H7 (cell line): ENCODE data around the gene SNX1. TPM values are rescaled to one million over a fixed set of nuclear protein-coding genes. Genes with fewer than 3 reads are reported as not detected.
A peak's percentile ranks its signal among the peaks of the same experiment; 100 is the strongest.
"Not testable (repeated sequence)": the region's sequence is repeated elsewhere in the genome, so short reads cannot be mapped to it uniquely, and the experiment has no call there.

Experiments used
- DNase-seq: peaks from one replicate; pipeline ENCODE4 v3.0.0; 2012
- H3K27me3 ChIP-seq: 2 replicates; pipeline ENCODE4 v1.6.0; 2011; ENCODE audit warnings: mild to moderate bottlenecking, low read length; ENCODE audit not compliant: control insufficient read depth, insufficient read depth
- H3K36me3 ChIP-seq: replicated peaks from 2 replicates; pipeline ENCODE4 v1.5.1; 2011; ENCODE audit warnings: low read length; ENCODE audit not compliant: control insufficient read depth, insufficient read depth
- H3K4me3 ChIP-seq: 2 replicates; pipeline ENCODE4 v1.5.1; 2011; ENCODE audit warnings: low read depth, mild to moderate bottlenecking, control low read depth, low read length, moderate library complexity; ENCODE audit not compliant: insufficient read depth
- total RNA-seq: library from RNA; depleted of rRNA; stranded (reverse); fragments of >200 nt; shearing (Covaris generic); gene quantifications from 2 replicates; pipeline ENCODE4 v1.2.3, GENCODE V29; 2014

Gene SNX1
- total RNA-seq, 1 experiment from 2014 or later, result 19.1 TPM

GRCh38 chr15:64095431-64095794, 369 bp upstream of the SNX1 start:
- H3K27me3 ChIP-seq, result no peaks in the 10 kb centered on the region
- H3K36me3 ChIP-seq, result no peaks in the 10 kb centered on the region; the same call in 1 of the 2 replicates
- DNase-seq, result no peak
- peak overlapping the region; percentile 83 for H3K4me3 ChIP-seq

GRCh38 chr15:64096668-64097384, 1.0 kb downstream of the SNX1 start:
- Histone ChIP-seq H3K4me3 (peak overlapping the region; percentile 83), H3K27me3 (no peaks in the 10 kb centered on the region), H3K36me3 (no peaks in the 10 kb centered on the region)
- DNase-seq, result peak; percentile 38

- Histone ChIP-seq H3K27me3 (no peaks in the 10 kb centered on the region), H3K4me3 (no peak overlapping the region), H3K36me3 (no peaks in the 10 kb centered on the region)
- DNase-seq, result no peak
Measured at GRCh38 chr15:64099379-64099778, 3.6 kb downstream of the SNX1 start.

- H3K27me3 ChIP-seq, result no peaks in the 10 kb centered on the region
- DNase-seq, result no peak
- no peaks in the 10 kb centered on the region for H3K36me3 ChIP-seq
- no peak overlapping the region for H3K4me3 ChIP-seq
Measured at GRCh38 chr15:64100958-64101357, 5.2 kb downstream of the SNX1 start.

DNA sequence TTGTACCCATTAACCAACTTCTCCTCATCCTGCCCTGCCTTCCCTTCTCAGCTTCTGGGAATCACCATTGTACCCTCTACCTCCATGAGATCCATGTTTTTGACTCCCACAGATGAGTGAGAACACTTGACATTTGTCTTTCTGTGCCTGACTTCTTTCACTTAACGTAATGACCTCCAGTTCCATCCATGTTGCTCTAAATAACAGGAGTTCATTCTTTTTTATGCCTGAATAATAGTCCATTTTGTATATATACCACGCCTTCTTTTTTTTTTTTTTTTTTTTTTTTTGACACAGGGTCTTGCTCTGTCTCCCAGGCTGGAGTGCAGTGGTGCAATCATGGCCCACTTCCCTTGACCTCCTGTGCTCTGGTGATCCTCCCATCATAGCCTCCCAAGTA, 6.7 kb downstream of the SNX1 start:
- no peaks in the 10 kb centered on the region for H3K27me3 ChIP-seq
- no peak overlapping the region for H3K4me3 ChIP-seq
- no peak for DNase-seq
- no peaks in the 10 kb centered on the region for H3K36me3 ChIP-seq

GRCh38 chr15:64105113-64105704, 9.4 kb downstream of the SNX1 start:
- DNase-seq, result no peak
- no peak overlapping the region for H3K4me3 ChIP-seq
- H3K27me3 ChIP-seq, result no peaks in the 10 kb centered on the region

DNA sequence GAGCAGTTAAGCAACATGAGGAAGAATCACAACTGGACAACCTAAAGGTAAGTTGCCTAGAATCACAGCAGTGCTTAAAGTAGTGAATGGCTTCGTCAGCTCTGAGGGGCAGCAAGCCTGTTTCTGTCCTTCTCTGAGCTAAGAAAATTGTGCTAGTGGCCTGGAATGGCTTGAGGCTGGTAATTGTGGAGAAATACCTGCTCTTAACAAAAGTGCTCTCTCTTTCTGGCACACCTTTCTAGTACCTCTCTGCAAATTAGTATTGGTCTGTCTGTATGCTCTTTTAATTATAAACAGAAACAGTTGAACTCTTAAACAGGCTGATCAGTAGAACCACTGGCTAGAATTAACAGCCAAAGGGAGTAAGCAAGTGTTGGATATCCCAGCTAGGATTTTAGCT, 11.6 kb downstream of the SNX1 start:
- no peak for DNase-seq
- no peaks in the 10 kb centered on the region for H3K36me3 ChIP-seq

More at GRCh38 chr15:64105113-64105704, 9.4 kb downstream of the SNX1 start:
- no peaks in the 10 kb centered on the region for H3K36me3 ChIP-seq

DNA sequence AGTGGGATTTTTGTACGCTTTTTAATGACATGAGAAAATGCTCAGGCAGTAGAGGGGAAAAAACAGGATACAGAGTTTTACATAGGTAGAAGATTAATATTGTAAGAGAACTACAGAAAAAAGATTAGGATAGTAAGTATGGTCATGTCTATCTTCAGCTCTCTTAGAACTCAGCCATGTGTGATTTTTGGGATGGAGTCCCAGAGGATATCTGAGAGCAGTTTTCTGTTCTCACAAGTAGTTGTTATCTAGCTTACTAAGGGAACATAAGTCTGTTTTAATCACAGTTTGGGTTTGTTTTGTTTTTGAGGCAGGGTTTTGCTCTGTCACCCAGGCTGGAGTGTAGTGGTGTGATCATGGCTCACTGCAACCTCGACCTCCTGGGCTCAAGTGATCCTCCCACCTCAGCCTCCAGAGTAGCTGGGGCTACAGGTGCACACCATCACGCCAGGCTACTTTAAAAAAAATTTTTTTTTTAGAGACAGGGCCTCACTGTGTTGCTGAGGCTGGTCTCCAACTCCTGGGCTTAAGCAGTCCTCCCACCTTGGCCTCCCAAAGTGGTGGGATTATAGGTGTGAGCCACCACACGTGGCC, 14.4 kb downstream of the SNX1 start:
- H3K4me3 ChIP-seq, DNase-seq, H3K36me3 ChIP-seq, H3K27me3 ChIP-seq: not testable (repeated sequence)

More for the DNA sequence above, 11.6 kb downstream of the SNX1 start:
- Histone ChIP-seq H3K27me3 (no peaks in the 10 kb centered on the region), H3K4me3 (no peak overlapping the region)

GRCh38 chr15:64110950-64111678, 15.3 kb downstream of the SNX1 start:
- no peaks in the 10 kb centered on the region for H3K36me3 ChIP-seq
- no peak overlapping the region for H3K4me3 ChIP-seq
- no peaks in the 10 kb centered on the region for H3K27me3 ChIP-seq
- DNase-seq, result no peak

GRCh38 chr15:64111679-64112050, 15.9 kb downstream of the SNX1 start:
- no peaks in the 10 kb centered on the region for H3K36me3 ChIP-seq
- no peak for DNase-seq
- no peak overlapping the region for H3K4me3 ChIP-seq
- H3K27me3 ChIP-seq, result no peaks in the 10 kb centered on the region

GRCh38 chr15:64112073-64112772, 16.4 kb downstream of the SNX1 start:
- Histone ChIP-seq H3K4me3 (no peak overlapping the region), H3K36me3 (no peaks in the 10 kb centered on the region), H3K27me3 (no peaks in the 10 kb centered on the region)
- no peak for DNase-seq

GRCh38 chr15:64112904-64113303, 17.1 kb downstream of the SNX1 start:
- Histone ChIP-seq H3K27me3 (no peaks in the 10 kb centered on the region), H3K36me3 (no peaks in the 10 kb centered on the region), H3K4me3 (no peak overlapping the region)
- no peak for DNase-seq

- H3K27me3 ChIP-seq, result no peaks in the 10 kb centered on the region
- no peak for DNase-seq
- no peak overlapping the region for H3K4me3 ChIP-seq
- peaks cover 2% of the 10 kb centered on the region for H3K36me3 ChIP-seq
Measured at GRCh38 chr15:64117759-64118487, 22.1 kb downstream of the SNX1 start.

- DNase-seq, H3K4me3 ChIP-seq, H3K36me3 ChIP-seq: not testable (repeated sequence)
Measured at GRCh38 chr15:64120322-64120721, 24.5 kb downstream of the SNX1 start.

More at GRCh38 chr15:64120322-64120721, 24.5 kb downstream of the SNX1 start:
- H3K27me3 ChIP-seq, result not testable (repeated sequence)
